Calu3 (cell line): ENCODE measurements around the gene IBA57. TPM values are rescaled to one million over a fixed set of nuclear protein-coding genes. Genes with fewer than 3 reads are reported as not detected.

ENCODE experiments used
- BruUV-seq: library from RNA; stranded (reverse); fragments of 400-500 nt; replicated peaks from 2 replicates; lab custom pipeline; 2021; lab: Mats Ljungman, UMichigan
- CTCF ChIA-PET: fragments of 300-600 bp; sonication (Branson Sonifier 250); formaldehyde crosslinking; loops from one replicate; lab custom pipeline; 2022; ENCODE audit warnings: antibody characterized with exemption; lab: Charles Lee
- DNase-seq: peaks from one replicate; pipeline ENCODE4 v3.0.0; 2022
- H3K27ac Mint-ChIP-seq: one replicate; pipeline ENCODE4 v1.8.0; 2022; ENCODE audit warnings: mixed read lengths; ENCODE audit not compliant: unreplicated experiment
- H3K27me3 Mint-ChIP-seq: one replicate; pipeline ENCODE4 v1.8.0; 2022; ENCODE audit warnings: mixed read lengths; ENCODE audit not compliant: unreplicated experiment
- H3K36me3 Mint-ChIP-seq: one replicate; pipeline ENCODE4 v1.8.0; 2022; ENCODE audit warnings: mild to moderate bottlenecking, moderate library complexity, mixed read lengths; ENCODE audit not compliant: insufficient read depth, unreplicated experiment
- H3K4me1 Mint-ChIP-seq: one replicate; pipeline ENCODE4 v1.8.0; 2022; ENCODE audit warnings: mild to moderate bottlenecking, low read depth, mixed read lengths; ENCODE audit not compliant: unreplicated experiment
- H3K4me3 Mint-ChIP-seq: one replicate; pipeline ENCODE4 v1.8.0; 2022; ENCODE audit warnings: mild to moderate bottlenecking, low read depth, moderate library complexity, mixed read lengths; ENCODE audit not compliant: unreplicated experiment
- H3K9me3 Mint-ChIP-seq: one replicate; pipeline ENCODE4 v1.8.0; 2022; ENCODE audit warnings: low read depth, mixed read lengths; ENCODE audit not compliant: unreplicated experiment
- CTCF ChIP-seq: fragments of 200-600 bp; IDR thresholded peaks from one replicate; pipeline ENCODE4 v1.8.0; 2022; ENCODE audit warnings: antibody characterized with exemption; ENCODE audit not compliant: unreplicated experiment
- intact Hi-C: fragments of 100-400 bp; cut with micrococcal nuclease; formaldehyde crosslinking; loops from one replicate; pipeline ENCODE4 v1.10.0; 2022; ENCODE audit not compliant: unreplicated experiment
- total RNA-seq: library from RNA; stranded (reverse); gene quantifications from 2 replicates; pipeline ENCODE4 v1.2.3, GENCODE V29; 2022

The IBA57 gene
- total RNA-seq, 1 experiment from 2014 or later = 9.2 TPM

GRCh38 chr1:228175316-228176023 is 9.9 kb downstream of the IBA57 start:
- peaks cover 8% of the 10 kb centered on the region for H3K4me1 Mint-ChIP-seq
- DNase-seq = no peak
- H3K27ac Mint-ChIP-seq = no peak overlapping the region
- no peaks in the 10 kb centered on the region for H3K27me3 Mint-ChIP-seq
- no peak for TF ChIP-seq CTCF
- no peak overlapping the region for H3K4me3 Mint-ChIP-seq
- H3K36me3 Mint-ChIP-seq = peaks cover 8% of the 10 kb centered on the region
- H3K9me3 Mint-ChIP-seq = no peaks in the 10 kb centered on the region
- CTCF ChIA-PET = interaction anchor here (0.8 kb wide), 1 partner anchor 9 kb away, joined by 3 read pairs; no protein-coding TSS in a partner anchor
- BruUV-seq = no TSS peak
- intact Hi-C loops = no loop called here

GRCh38 chr1:228176024-228176395 is 10.4 kb downstream of the IBA57 start:
- no peak overlapping the region for H3K27ac Mint-ChIP-seq
- H3K9me3 Mint-ChIP-seq = no peaks in the 10 kb centered on the region
- no peaks in the 10 kb centered on the region for H3K27me3 Mint-ChIP-seq
- TF ChIP-seq CTCF = no peak
- no peak overlapping the region for H3K4me3 Mint-ChIP-seq
- peaks cover 8% of the 10 kb centered on the region for H3K36me3 Mint-ChIP-seq
- intact Hi-C loops = no loop called here
- CTCF ChIA-PET = no interaction called here
- peaks cover 8% of the 10 kb centered on the region for H3K4me1 Mint-ChIP-seq
- BruUV-seq = no TSS peak
- no peak for DNase-seq

GRCh38 chr1:228176461-228177182 is 11.0 kb downstream of the IBA57 start:
- intact Hi-C loops = no loop called here
- CTCF ChIA-PET = no interaction called here
- BruUV-seq = no TSS peak

GRCh38 chr1:228177183-228177475 is 11.5 kb downstream of the IBA57 start:
- peaks cover 8% of the 10 kb centered on the region for H3K36me3 Mint-ChIP-seq
- no peak overlapping the region for H3K27ac Mint-ChIP-seq
- BruUV-seq = no TSS peak
- no peaks in the 10 kb centered on the region for H3K27me3 Mint-ChIP-seq
- TF ChIP-seq CTCF = no peak
- DNase-seq = no peak
- H3K4me1 Mint-ChIP-seq = peaks cover 8% of the 10 kb centered on the region
- CTCF ChIA-PET = no interaction called here
- intact Hi-C loops = no loop called here
- H3K4me3 Mint-ChIP-seq = no peak overlapping the region
- H3K9me3 Mint-ChIP-seq = no peaks in the 10 kb centered on the region

More at GRCh38 chr1:228176461-228177182, 11.0 kb downstream of the IBA57 start:
- peaks cover 8% of the 10 kb centered on the region for H3K36me3 Mint-ChIP-seq
- H3K4me3 Mint-ChIP-seq = no peak overlapping the region
- no peak for TF ChIP-seq CTCF
- H3K27ac Mint-ChIP-seq = no peak overlapping the region
- no peak for DNase-seq
- no peaks in the 10 kb centered on the region for H3K27me3 Mint-ChIP-seq
- peaks cover 8% of the 10 kb centered on the region for H3K4me1 Mint-ChIP-seq
- H3K9me3 Mint-ChIP-seq = no peaks in the 10 kb centered on the region
